Activated T-cell treated with anti-CD3 and anti-CD28 coated beads for 4 hours (primary cell): ENCODE measurements around the gene YOD1.

Source experiments
- DNase-seq: peaks from one replicate; pipeline ENCODE4 v3.0.0-alpha.2; 2020

YOD1 gene

GRCh38 chr1:207051191-207051943, at the start of gene YOD1:
TSS of gene YOD1 (minus strand) at chr1:207051208. CDS start at chr1:207051030, 178 bp downstream.
- no peak for DNase-seq

GRCh38 chr1:207097871-207098324, 46.9 kb upstream of the YOD1 start:
- DNase-seq = no peak

GRCh38 chr1:207093944-207094343, 42.9 kb upstream of the YOD1 start:
- no peak for DNase-seq

- DNase-seq = no peak
These were observed 40.3 kb upstream of the YOD1 start for GRCh38 chr1:207091200-207091908.

GRCh38 chr1:207089627-207090355, 38.8 kb upstream of the YOD1 start:
- no peak for DNase-seq

GRCh38 chr1:207088701-207089626, 38.0 kb upstream of the YOD1 start, which contains the start of gene C4BPB:
TSS of gene C4BPB (plus strand) at chr1:207088860. CDS start at chr1:207089532, 672 bp downstream.
- no peak for DNase-seq

- DNase-seq = no peak
These were observed 37.2 kb upstream of the YOD1 start for GRCh38 chr1:207088161-207088560.

GRCh38 chr1:207085887-207086286, 34.9 kb upstream of the YOD1 start:
- no peak for DNase-seq

- DNase-seq = peak; percentile 49
These were observed 33.7 kb upstream of the YOD1 start for GRCh38 chr1:207084701-207085180.

- DNase-seq = no peak
These were observed 33.2 kb upstream of the YOD1 start for GRCh38 chr1:207084232-207084631.

GRCh38 chr1:207081806-207082205, 30.8 kb upstream of the YOD1 start:
- no peak for DNase-seq

- no peak for DNase-seq
These were observed 30.1 kb upstream of the YOD1 start for GRCh38 chr1:207081088-207081487.

- DNase-seq = no peak
These were observed 28.8 kb upstream of the YOD1 start for GRCh38 chr1:207079706-207080241.

GRCh38 chr1:207078578-207079132, 27.6 kb upstream of the YOD1 start:
- DNase-seq = no peak

GRCh38 chr1:207077470-207078377, 26.7 kb upstream of the YOD1 start:
- DNase-seq = peak; percentile 58

GRCh38 chr1:207077012-207077411, 26.0 kb upstream of the YOD1 start:
- DNase-seq = no peak

- no peak for DNase-seq
These were observed 25.4 kb upstream of the YOD1 start for GRCh38 chr1:207076181-207076955.

- DNase-seq = no peak
These were observed 23.2 kb upstream of the YOD1 start for GRCh38 chr1:207073906-207074820.
